Breast epithelium (tissue), 4 donors: ENCODE measurements around the gene FLACC1. TPM values are rescaled to one million over a fixed set of nuclear protein-coding genes. Genes with fewer than 3 reads are reported as not detected.

Experiments used
- DNase-seq, 2 donors: peaks; one replicate each; pipeline ENCODE4 v3.0.0-alpha.2; 2019; ENCODE audit warnings: low spot score in 2 of 2
- H3K27ac ChIP-seq, 2 donors: fragments of 200-600 bp; sonication (generic) in 1 of 2; one replicate each; pipeline ENCODE4 v1.5.1; 2016 to 2019; ENCODE audit warnings: mild to moderate bottlenecking in 1 of 2
- H3K27me3 ChIP-seq, 2 donors: fragments of 200-600 bp; sonication (generic) in 1 of 2; one replicate each; pipeline versions ENCODE4 v1.5.1 to v1.6.0; 2017 to 2019; ENCODE audit warnings: control low read depth in 1 of 2, mild to moderate bottlenecking in 1 of 2
- H3K36me3 ChIP-seq: fragments of 200-600 bp; one replicate; pipeline ENCODE4 v1.5.1; 2019
- H3K4me1 ChIP-seq, 2 donors: fragments of 200-600 bp; sonication (generic); one replicate each; pipeline ENCODE4 v1.5.1; 2016 to 2019; ENCODE audit warnings: control low read depth in 1 of 2
- H3K4me3 ChIP-seq, 3 donors: fragments of 200-600 bp; sonication (generic); 1 replicate in 2 of 3; 2 replicates in 1 of 3; pipeline ENCODE4 v1.5.1; 2016 to 2019; ENCODE audit warnings: mild to moderate bottlenecking in 3 of 3, moderate library complexity in 2 of 3
- H3K9me3 ChIP-seq, 2 donors: fragments of 200-600 bp; sonication (generic) in 1 of 2; one replicate each; pipeline ENCODE4 v1.5.1; 2016 to 2019; ENCODE audit warnings: control low read depth in 1 of 2
- POLR2A ChIP-seq: fragments of 450-650 bp; IDR thresholded peaks from one replicate; pipeline ENCODE4 v1.6.1; 2016; ENCODE audit warnings: antibody characterized with exemption, mild to moderate bottlenecking, moderate library complexity
- POLR2AphosphoS5 ChIP-seq, 3 donors: sonication (generic); formaldehyde crosslinking; IDR thresholded peaks; one replicate each; pipeline ENCODE4 v1.6.1; 2017; ENCODE audit warnings: antibody characterized with exemption in 3 of 3
- intact Hi-C: fragments of 100-400 bp; cut with DNase I; formaldehyde crosslinking; loops from one replicate; pipeline ENCODE4 v1.15.1; 2023; ENCODE audit warnings: low total_unique reads
- total RNA-seq, 3 donors: library from RNA; depleted of rRNA; stranded (reverse); fragments of >200 nt; gene quantifications; one replicate each; pipeline ENCODE4 v1.1.0, GENCODE V29; 2016
- TF ChIP-seq, protein P1 (sequence below), 3 donors: fragments of 450-650 bp; IDR thresholded peaks; one replicate each; pipeline ENCODE4 v1.5.1; 2016 to 2017; ENCODE audit warnings: antibody characterized with exemption in 3 of 3, mild to moderate bottlenecking in 3 of 3, moderate library complexity in 3 of 3

The FLACC1 gene
- total RNA-seq, 3 donors from 2014 or later, result 1.2 to 2.9 (median 1.6) TPM

DNA sequence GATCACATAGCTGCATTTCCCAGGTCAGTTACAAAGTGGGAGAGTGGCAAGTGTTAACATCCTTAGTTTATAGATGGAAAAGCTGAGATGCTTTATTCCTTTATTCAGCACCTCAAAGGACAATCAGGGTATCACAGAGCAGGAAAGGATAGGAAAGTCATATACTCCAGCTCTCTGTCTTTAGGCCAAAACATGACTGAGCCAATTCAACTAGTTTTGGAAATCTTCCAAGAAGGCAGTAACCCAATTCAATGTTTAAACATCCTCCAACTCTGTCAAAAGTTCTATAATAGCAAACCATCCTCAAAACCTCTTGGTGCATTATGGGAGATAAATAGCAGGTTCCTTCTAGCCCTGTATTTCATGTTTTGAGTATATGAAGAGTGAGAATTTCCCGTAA is 71.6 kb downstream of the FLACC1 start:
- H3K4me1 ChIP-seq, result no peaks in the 10 kb centered on the region
- no peaks in the 10 kb centered on the region for H3K27me3 ChIP-seq
- H3K36me3 ChIP-seq, result peaks cover 12% of the 10 kb centered on the region
- no peak overlapping the region for H3K27ac ChIP-seq
- no peak for TF ChIP-seq POLR2A
- TF ChIP-seq, protein P1, sequence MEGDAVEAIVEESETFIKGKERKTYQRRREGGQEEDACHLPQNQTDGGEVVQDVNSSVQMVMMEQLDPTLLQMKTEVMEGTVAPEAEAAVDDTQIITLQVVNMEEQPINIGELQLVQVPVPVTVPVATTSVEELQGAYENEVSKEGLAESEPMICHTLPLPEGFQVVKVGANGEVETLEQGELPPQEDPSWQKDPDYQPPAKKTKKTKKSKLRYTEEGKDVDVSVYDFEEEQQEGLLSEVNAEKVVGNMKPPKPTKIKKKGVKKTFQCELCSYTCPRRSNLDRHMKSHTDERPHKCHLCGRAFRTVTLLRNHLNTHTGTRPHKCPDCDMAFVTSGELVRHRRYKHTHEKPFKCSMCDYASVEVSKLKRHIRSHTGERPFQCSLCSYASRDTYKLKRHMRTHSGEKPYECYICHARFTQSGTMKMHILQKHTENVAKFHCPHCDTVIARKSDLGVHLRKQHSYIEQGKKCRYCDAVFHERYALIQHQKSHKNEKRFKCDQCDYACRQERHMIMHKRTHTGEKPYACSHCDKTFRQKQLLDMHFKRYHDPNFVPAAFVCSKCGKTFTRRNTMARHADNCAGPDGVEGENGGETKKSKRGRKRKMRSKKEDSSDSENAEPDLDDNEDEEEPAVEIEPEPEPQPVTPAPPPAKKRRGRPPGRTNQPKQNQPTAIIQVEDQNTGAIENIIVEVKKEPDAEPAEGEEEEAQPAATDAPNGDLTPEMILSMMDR (IDR thresholded peaks at IDR 0.05), result no peak
- no peak for TF ChIP-seq POLR2AphosphoS5 (IDR thresholded peaks at IDR 0.05)
- no peaks in the 10 kb centered on the region for H3K9me3 ChIP-seq
- no peak for DNase-seq
- intact Hi-C loops, result no loop called here
- H3K4me3 ChIP-seq, result no peak overlapping the region

DNA sequence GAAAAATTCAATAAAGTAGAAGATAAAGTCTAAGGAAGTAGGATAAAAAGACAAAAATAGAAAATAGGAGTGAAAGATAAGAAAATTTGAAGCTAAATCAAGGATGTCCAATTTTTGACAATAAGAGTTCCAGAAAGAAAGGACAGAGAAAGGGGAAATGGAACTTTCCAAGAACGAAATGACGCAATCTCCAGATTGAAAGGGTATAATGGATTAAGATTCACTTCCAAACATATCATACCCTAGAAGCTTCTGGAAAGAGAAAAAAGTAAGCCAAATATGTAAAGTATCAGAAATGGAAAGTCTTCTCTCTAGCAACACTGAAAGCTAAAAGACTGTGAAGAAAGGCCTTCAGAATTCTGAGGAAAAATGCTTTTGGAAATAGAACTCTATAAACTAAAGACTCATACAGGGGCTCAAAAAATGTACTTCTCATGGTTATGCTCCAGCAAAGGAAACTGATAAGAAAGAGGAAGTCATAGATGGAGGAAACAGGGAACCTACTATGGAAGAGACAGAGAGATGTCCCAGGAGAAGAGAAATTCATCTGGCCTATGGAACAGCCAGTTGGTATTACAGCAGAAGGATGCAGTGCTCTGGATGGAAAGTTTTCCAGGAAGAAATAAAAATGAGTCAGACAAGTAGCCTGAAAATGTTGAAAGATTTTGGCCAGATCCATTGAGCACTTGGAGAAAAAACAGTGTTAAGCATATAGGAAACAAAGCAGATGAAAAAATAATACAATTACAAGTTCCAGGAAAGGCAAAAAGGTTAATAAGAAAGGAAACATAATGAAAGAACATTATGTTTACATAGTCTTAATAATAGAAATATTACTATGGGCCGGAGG is 76.7 kb downstream of the FLACC1 start:
- peaks cover 3% of the 10 kb centered on the region for H3K36me3 ChIP-seq
- no peaks in the 10 kb centered on the region for H3K4me1 ChIP-seq
- H3K4me3 ChIP-seq, result no peak overlapping the region
- no peaks in the 10 kb centered on the region for H3K9me3 ChIP-seq
- intact Hi-C loops, result no loop called here
- no peak for DNase-seq
- TF ChIP-seq, protein P1 (IDR thresholded peaks at IDR 0.05), result no peak
- TF ChIP-seq POLR2AphosphoS5 (IDR thresholded peaks at IDR 0.05) (no peak), POLR2A (no peak)
- no peak overlapping the region for H3K27ac ChIP-seq
- no peaks in the 10 kb centered on the region for H3K27me3 ChIP-seq

DNA sequence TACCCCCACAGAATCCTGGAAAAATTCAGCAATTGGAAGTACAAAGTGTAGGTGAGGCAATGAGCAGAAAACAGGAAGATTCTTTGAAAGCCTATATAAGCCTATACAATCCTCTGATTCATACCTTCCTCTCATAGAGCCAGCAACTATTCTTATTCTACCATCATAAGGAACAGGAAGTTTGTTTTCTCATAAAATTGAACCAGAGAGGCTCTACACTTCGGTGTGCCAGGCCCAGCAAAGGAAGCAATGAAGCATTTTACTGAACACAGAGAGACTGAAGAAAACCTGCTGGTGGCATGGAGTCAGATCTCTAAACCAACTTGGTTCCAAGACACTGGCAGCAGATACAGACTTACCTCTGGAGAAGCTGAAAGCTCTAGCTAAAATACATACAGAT is 78.1 kb downstream of the FLACC1 start:
- Histone ChIP-seq H3K27ac (no peak overlapping the region), H3K4me3 (no peak overlapping the region), H3K36me3 (peaks cover 3% of the 10 kb centered on the region), H3K9me3 (no peaks in the 10 kb centered on the region), H3K4me1 (no peaks in the 10 kb centered on the region), H3K27me3 (no peaks in the 10 kb centered on the region)
- no peak for DNase-seq
- intact Hi-C loops, result no loop called here
- TF ChIP-seq, protein P1 (IDR thresholded peaks at IDR 0.05), result no peak
- TF ChIP-seq POLR2AphosphoS5 (IDR thresholded peaks at IDR 0.05) (no peak), POLR2A (no peak)

DNA sequence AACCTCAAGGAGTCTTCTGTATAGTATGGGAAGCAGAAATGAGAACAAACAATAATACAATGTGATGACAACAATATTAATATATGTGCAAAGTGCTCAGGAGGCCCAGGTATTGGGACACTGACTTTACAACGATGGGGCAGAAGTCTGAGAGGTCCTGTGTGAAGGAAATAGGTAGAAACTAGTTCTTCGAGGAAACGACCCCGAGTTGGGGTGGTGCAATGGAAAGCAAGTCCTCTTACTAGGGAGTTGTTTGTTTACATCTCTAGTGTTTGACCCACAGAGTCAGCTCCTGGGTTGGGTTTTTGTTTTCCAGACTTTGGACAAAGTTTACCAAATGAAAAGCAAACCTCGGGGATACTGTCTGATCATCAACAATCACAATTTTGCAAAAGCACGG is 80.6 kb downstream of the FLACC1 start:
- TF ChIP-seq, protein P1 (IDR thresholded peaks at IDR 0.05), result no peak
- TF ChIP-seq POLR2A (no peak), POLR2AphosphoS5 (IDR thresholded peaks at IDR 0.05) (no peak)
- Histone ChIP-seq H3K9me3 (no peaks in the 10 kb centered on the region), H3K27ac (no peak overlapping the region), H3K4me1 (no peaks in the 10 kb centered on the region), H3K4me3 (no peak overlapping the region), H3K36me3 (peaks cover 3% of the 10 kb centered on the region), H3K27me3 (no peaks in the 10 kb centered on the region)
- DNase-seq, result no peak
- intact Hi-C loops, result no loop called here

DNA sequence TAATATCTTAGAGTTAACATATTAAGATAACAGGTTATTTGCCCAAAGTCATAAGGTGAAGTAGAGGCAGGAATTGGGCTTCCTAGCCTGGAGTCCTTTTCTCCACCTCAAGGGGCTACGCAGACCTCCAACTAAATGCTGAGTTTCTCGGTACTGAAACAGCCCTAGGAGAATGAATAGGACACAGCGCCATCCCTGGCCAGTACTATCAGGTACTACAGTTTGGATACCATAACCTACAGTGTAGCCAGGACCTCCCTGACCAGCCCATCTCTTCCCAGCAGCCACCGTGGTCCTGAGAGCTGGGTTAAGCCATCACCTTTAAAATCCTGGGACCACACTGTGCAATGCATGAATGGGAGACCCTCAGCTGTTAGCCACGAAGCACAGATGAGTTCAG is 81.2 kb downstream of the FLACC1 start:
- Histone ChIP-seq H3K27ac (no peak overlapping the region), H3K4me1 (no peaks in the 10 kb centered on the region), H3K27me3 (no peaks in the 10 kb centered on the region), H3K36me3 (peaks cover 3% of the 10 kb centered on the region), H3K4me3 (no peak overlapping the region), H3K9me3 (no peaks in the 10 kb centered on the region)
- no peak for TF ChIP-seq POLR2AphosphoS5 (IDR thresholded peaks at IDR 0.05)
- TF ChIP-seq, protein P1 (IDR thresholded peaks at IDR 0.05), result no peak
- no peak for TF ChIP-seq POLR2A
- no peak for DNase-seq
- intact Hi-C loops, result no loop called here
